ENCODE measurements around the gene CD109. TPM values are rescaled to one million over a fixed set of nuclear protein-coding genes. Genes with fewer than 3 reads are reported as not detected.

The CD109 gene
- total RNA-seq, 1 donor from 2014 or later: 14.3 TPM

- Mint-ChIP-seq H3K27me3 (ENCODE audit: unreplicated experiment) (no peaks in the 10 kb centered on the region), H3K4me3 (ENCODE audit: unreplicated experiment) (no peak overlapping the region), H3K27ac (ENCODE audit: unreplicated experiment) (no peak overlapping the region), H3K9me3 (ENCODE audit: unreplicated experiment) (no peaks in the 10 kb centered on the region), H3K4me1 (ENCODE audit: unreplicated experiment) (peaks cover 21% of the 10 kb centered on the region), H3K36me3 (ENCODE audit: unreplicated experiment) (peaks cover 14% of the 10 kb centered on the region)
- no peak for TF ChIP-seq CTCF (IDR thresholded peaks at IDR 0.05)
- no peak for DNase-seq (ENCODE audit: extremely low spot score, unreplicated experiment)
These were observed 94.6 kb downstream of the CD109 start for GRCh38 chr6:73790574-73790973.

GRCh38 chr6:73791336-73791735 is 95.3 kb downstream of the CD109 start:
- Mint-ChIP-seq H3K9me3 (ENCODE audit: unreplicated experiment) (no peaks in the 10 kb centered on the region), H3K27me3 (ENCODE audit: unreplicated experiment) (no peaks in the 10 kb centered on the region), H3K4me3 (ENCODE audit: unreplicated experiment) (no peak overlapping the region), H3K4me1 (ENCODE audit: unreplicated experiment) (peaks cover 21% of the 10 kb centered on the region), H3K27ac (ENCODE audit: unreplicated experiment) (peak overlapping the region; percentile 34), H3K36me3 (ENCODE audit: unreplicated experiment) (peaks cover 14% of the 10 kb centered on the region)
- no peak for DNase-seq (ENCODE audit: extremely low spot score, unreplicated experiment)
- TF ChIP-seq CTCF (IDR thresholded peaks at IDR 0.05): no peak

- peaks cover 7% of the 10 kb centered on the region for H3K36me3 Mint-ChIP-seq (ENCODE audit: unreplicated experiment)
These were observed 96.7 kb downstream of the CD109 start for GRCh38 chr6:73792738-73793137.

GRCh38 chr6:73796881-73797280 is 100.9 kb downstream of the CD109 start:
- Mint-ChIP-seq H3K27ac (ENCODE audit: unreplicated experiment) (no peak overlapping the region), H3K36me3 (ENCODE audit: unreplicated experiment) (peaks cover 12% of the 10 kb centered on the region), H3K4me3 (ENCODE audit: unreplicated experiment) (no peak overlapping the region), H3K9me3 (ENCODE audit: unreplicated experiment) (peaks cover 5% of the 10 kb centered on the region), H3K27me3 (ENCODE audit: unreplicated experiment) (no peaks in the 10 kb centered on the region), H3K4me1 (ENCODE audit: unreplicated experiment) (peaks cover 18% of the 10 kb centered on the region)
- no peak for DNase-seq (ENCODE audit: extremely low spot score, unreplicated experiment)
- no peak for TF ChIP-seq CTCF (IDR thresholded peaks at IDR 0.05)

More at GRCh38 chr6:73792738-73793137, 96.7 kb downstream of the CD109 start:
- no peak for TF ChIP-seq CTCF (IDR thresholded peaks at IDR 0.05)
- Mint-ChIP-seq H3K9me3 (ENCODE audit: unreplicated experiment) (no peaks in the 10 kb centered on the region), H3K27ac (ENCODE audit: unreplicated experiment) (no peak overlapping the region), H3K4me3 (ENCODE audit: unreplicated experiment) (no peak overlapping the region), H3K27me3 (ENCODE audit: unreplicated experiment) (no peaks in the 10 kb centered on the region), H3K4me1 (ENCODE audit: unreplicated experiment) (peaks cover 21% of the 10 kb centered on the region)
- no peak for DNase-seq (ENCODE audit: extremely low spot score, unreplicated experiment)

- peaks cover 10% of the 10 kb centered on the region for H3K36me3 Mint-ChIP-seq (ENCODE audit: unreplicated experiment)
- peaks cover 14% of the 10 kb centered on the region for H3K4me1 Mint-ChIP-seq (ENCODE audit: unreplicated experiment)
- no peak for TF ChIP-seq CTCF (IDR thresholded peaks at IDR 0.05)
- no peak overlapping the region for H3K4me3 Mint-ChIP-seq (ENCODE audit: unreplicated experiment)
- H3K27ac Mint-ChIP-seq (ENCODE audit: unreplicated experiment): no peak overlapping the region
- H3K27me3 Mint-ChIP-seq (ENCODE audit: unreplicated experiment): no peaks in the 10 kb centered on the region
- H3K9me3 Mint-ChIP-seq (ENCODE audit: unreplicated experiment): peaks cover 5% of the 10 kb centered on the region
- DNase-seq (ENCODE audit: extremely low spot score, unreplicated experiment): no peak
These were observed 101.9 kb downstream of the CD109 start for GRCh38 chr6:73797861-73798260.
